Mucosa of gallbladder (tissue), 1 donor: Measurements from ENCODE around the gene MAP2K6. TPM values are rescaled to one million over a fixed set of nuclear protein-coding genes. Genes with fewer than 3 reads are reported as not detected.

ENCODE experiments used
- DNase-seq: peaks from one replicate; pipeline ENCODE4 v3.0.0-alpha.2; 2020; ENCODE audit warnings: low spot score
- total RNA-seq: library from RNA; stranded (reverse); gene quantifications from one replicate; pipeline ENCODE4 v1.2.1, GENCODE V29; 2021
- donor health status: DM: no; HTN: no; CAD: no.

The MAP2K6 gene
- total RNA-seq: 20.1 TPM

- DNase-seq: peak; percentile 85
These were observed at the start of gene MAP2K6 for GRCh38 chr17:69414408-69415274. Gene MAP2K6, plus strand, starts transcription at chr17:69414697. Its CDS starts 288 bp downstream, at chr17:69414985.

- DNase-seq: no peak
These were observed 47.2 kb upstream of the MAP2K6 start for GRCh38 chr17:69367298-69367697.

- DNase-seq: no peak
These were observed 41.4 kb upstream of the MAP2K6 start for GRCh38 chr17:69373069-69373468.

- DNase-seq: no peak
These were observed 39.3 kb upstream of the MAP2K6 start for GRCh38 chr17:69375229-69375628.

GRCh38 chr17:69388822-69389442, 25.6 kb upstream of the MAP2K6 start:
- DNase-seq: no peak

GRCh38 chr17:69390795-69391501, 23.5 kb upstream of the MAP2K6 start:
- no peak for DNase-seq

- no peak for DNase-seq
These were observed 13.2 kb upstream of the MAP2K6 start for GRCh38 chr17:69401251-69401650.

GRCh38 chr17:69402052-69402451, 12.4 kb upstream of the MAP2K6 start:
- no peak for DNase-seq

GRCh38 chr17:69404399-69404798, 10.1 kb upstream of the MAP2K6 start:
- no peak for DNase-seq

- DNase-seq: no peak
These were observed 9.4 kb upstream of the MAP2K6 start for GRCh38 chr17:69405096-69405495.

GRCh38 chr17:69406941-69407340, 7.6 kb upstream of the MAP2K6 start:
- no peak for DNase-seq

- no peak for DNase-seq
These were observed 6.7 kb upstream of the MAP2K6 start for GRCh38 chr17:69407759-69408158.

GRCh38 chr17:69410671-69411070, 3.8 kb upstream of the MAP2K6 start:
- DNase-seq: no peak

GRCh38 chr17:69411766-69412165, 2.7 kb upstream of the MAP2K6 start:
- no peak for DNase-seq

GRCh38 chr17:69412251-69412671, 2.2 kb upstream of the MAP2K6 start:
- DNase-seq: no peak

GRCh38 chr17:69415431-69415830, 934 bp downstream of the MAP2K6 start:
- no peak for DNase-seq

- no peak for DNase-seq
These were observed 3.3 kb downstream of the MAP2K6 start for GRCh38 chr17:69417545-69418483.

- DNase-seq: no peak
These were observed 4.0 kb downstream of the MAP2K6 start for GRCh38 chr17:69418535-69418934.

- DNase-seq: no peak
These were observed 9.0 kb downstream of the MAP2K6 start for GRCh38 chr17:69423450-69423849.

- DNase-seq: no peak
These were observed 10.0 kb downstream of the MAP2K6 start for GRCh38 chr17:69424287-69425041.

- DNase-seq: no peak
These were observed 11.5 kb downstream of the MAP2K6 start for GRCh38 chr17:69425978-69426377.
